Measurements from ENCODE around the gene ERCC8. TPM values are rescaled to one million over a fixed set of nuclear protein-coding genes. Genes with fewer than 3 reads are reported as not detected.

Gene ERCC8
- total RNA-seq, 2 donors from 2014 or later, result 12.3 to 12.5 TPM

GRCh38 chr5:60980511-60980910 is 35.6 kb upstream of the ERCC8 start:
- TF ChIP-seq CTCF (IDR thresholded peaks at IDR 0.05) (no peak), POLR2AphosphoS5 (IDR thresholded peaks at IDR 0.05) (no peak), POLR2A (IDR thresholded peaks at IDR 0.05) (no peak)
- no peak for DNase-seq (ENCODE audit: low spot score)
- Histone ChIP-seq H3K27ac (no peak overlapping the region), H3K4me3 (no peak overlapping the region), H3K9me3 (no peaks in the 10 kb centered on the region), H3K36me3 (no peaks in the 10 kb centered on the region), H3K4me1 (replicated peaks) (no peaks in the 10 kb centered on the region), H3K27me3 (replicated peaks; ENCODE audit: insufficient read depth) (no peaks in the 10 kb centered on the region)
- intact Hi-C loops (cut with DNase I), result no loop called here
- WGBS, result 90% methylated on average over 2 of the region's 2 CpGs

- no peaks in the 10 kb centered on the region for H3K27me3 ChIP-seq (replicated peaks; ENCODE audit: insufficient read depth)
- WGBS, result 76% methylated on average over 1 of the region's 1 CpG
- no peak overlapping the region for H3K27ac ChIP-seq
- DNase-seq (ENCODE audit: low spot score), result no peak
- TF ChIP-seq POLR2A (IDR thresholded peaks at IDR 0.05) (no peak), CTCF (IDR thresholded peaks at IDR 0.05) (no peak), POLR2AphosphoS5 (IDR thresholded peaks at IDR 0.05) (no peak)
- no peak overlapping the region for H3K4me3 ChIP-seq
- no peaks in the 10 kb centered on the region for H3K9me3 ChIP-seq
- no peaks in the 10 kb centered on the region for H3K4me1 ChIP-seq (replicated peaks)
- H3K36me3 ChIP-seq, result no peaks in the 10 kb centered on the region
- intact Hi-C loops (cut with DNase I), result no loop called here
These were observed 34.1 kb upstream of the ERCC8 start for GRCh38 chr5:60978968-60979367.

GRCh38 chr5:60977956-60978737 is 33.3 kb upstream of the ERCC8 start:
- Histone ChIP-seq H3K27ac (no peak overlapping the region), H3K4me3 (no peak overlapping the region), H3K9me3 (no peaks in the 10 kb centered on the region), H3K27me3 (replicated peaks; ENCODE audit: insufficient read depth) (no peaks in the 10 kb centered on the region), H3K36me3 (no peaks in the 10 kb centered on the region), H3K4me1 (replicated peaks) (no peaks in the 10 kb centered on the region)
- TF ChIP-seq POLR2A (IDR thresholded peaks at IDR 0.05) (no peak), POLR2AphosphoS5 (IDR thresholded peaks at IDR 0.05) (no peak), CTCF (IDR thresholded peaks at IDR 0.05) (no peak)
- intact Hi-C loops (cut with DNase I), result no loop called here
- 89% methylated on average over 8 of the region's 9 CpGs for WGBS
- DNase-seq (ENCODE audit: low spot score), result no peak

GRCh38 chr5:60972231-60972630 is 27.4 kb upstream of the ERCC8 start:
- intact Hi-C loops (cut with DNase I), result no loop called here
- Histone ChIP-seq H3K27me3 (replicated peaks; ENCODE audit: insufficient read depth) (no peaks in the 10 kb centered on the region), H3K36me3 (no peaks in the 10 kb centered on the region), H3K9me3 (no peaks in the 10 kb centered on the region), H3K4me3 (no peak overlapping the region), H3K4me1 (replicated peaks) (no peaks in the 10 kb centered on the region), H3K27ac (no peak overlapping the region)
- DNase-seq (ENCODE audit: low spot score), result no peak
- TF ChIP-seq POLR2A (IDR thresholded peaks at IDR 0.05), result no peak
- no peak for TF ChIP-seq POLR2AphosphoS5 (IDR thresholded peaks at IDR 0.05)
- no peak for TF ChIP-seq CTCF (IDR thresholded peaks at IDR 0.05)
- WGBS, result 95% methylated on average over 3 of the region's 3 CpGs

GRCh38 chr5:60961685-60962084 is 16.8 kb upstream of the ERCC8 start:
- 91% methylated on average over 2 of the region's 2 CpGs for WGBS
- no peak overlapping the region for H3K4me3 ChIP-seq
- H3K27ac ChIP-seq, result no peak overlapping the region
- intact Hi-C loops (cut with DNase I), result no loop called here
- no peak for DNase-seq (ENCODE audit: low spot score)
- H3K4me1 ChIP-seq (replicated peaks), result no peaks in the 10 kb centered on the region
- H3K36me3 ChIP-seq, result no peaks in the 10 kb centered on the region
- H3K27me3 ChIP-seq (replicated peaks; ENCODE audit: insufficient read depth), result no peaks in the 10 kb centered on the region
- no peak for TF ChIP-seq POLR2A (IDR thresholded peaks at IDR 0.05)
- TF ChIP-seq POLR2AphosphoS5 (IDR thresholded peaks at IDR 0.05), result no peak
- TF ChIP-seq CTCF (IDR thresholded peaks at IDR 0.05), result no peak
- H3K9me3 ChIP-seq, result no peaks in the 10 kb centered on the region

All from prostate gland (tissue), 2 donors.